MV-4-11 (cell line): ENCODE results near the gene CHM.
"Not testable (repeated sequence)": the region's sequence is repeated elsewhere in the genome, so short reads cannot be mapped to it uniquely, and the experiment has no call there.

ENCODE experiments used
- DNase-seq: peaks from one replicate; lab custom pipeline; 2025; lab: John Stamatoyannopoulos, UW

Gene CHM

DNA sequence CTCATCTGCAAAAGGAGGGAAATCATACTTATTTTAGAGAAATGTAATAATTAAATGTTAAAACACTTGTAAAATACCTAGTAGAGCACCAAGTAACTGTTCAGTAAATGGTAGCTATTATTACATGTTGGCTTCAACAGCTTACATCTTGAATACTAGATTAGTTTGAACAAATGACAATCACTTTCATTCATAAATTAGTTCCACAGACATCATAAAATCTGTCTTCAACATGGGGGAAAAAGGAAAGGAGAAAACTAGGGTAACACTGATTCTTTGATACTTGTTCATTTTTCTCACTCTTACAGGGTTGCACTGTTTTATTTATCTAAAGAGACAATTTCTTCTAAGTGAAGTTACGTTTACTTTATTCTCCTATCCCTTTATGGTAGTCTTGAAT lies 51.7 kb downstream of the CHM start:
- no peak for DNase-seq

- DNase-seq: no peak
Observed at GRCh38 chrX:85994797-85995196, 52.6 kb downstream of the CHM start.

DNA sequence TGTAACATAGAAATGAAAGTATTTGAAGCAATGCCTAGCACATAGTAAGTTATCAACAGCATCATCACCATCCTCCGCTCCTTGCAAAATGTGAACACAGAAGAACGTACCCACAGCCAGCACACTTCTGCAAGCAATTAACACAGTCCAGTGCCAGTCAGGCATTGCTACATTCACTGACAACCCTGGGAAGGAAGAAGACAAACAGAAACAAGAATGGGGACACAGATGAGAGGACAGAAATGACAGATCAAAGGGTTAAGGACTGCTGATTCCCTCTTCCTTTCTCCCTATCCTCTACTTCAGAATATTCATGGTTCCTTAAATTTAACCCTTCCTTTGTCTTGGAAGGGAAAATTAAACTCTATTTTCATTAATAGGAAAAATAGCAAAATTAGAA lies 53.1 kb downstream of the CHM start:
- no peak for DNase-seq

GRCh38 chrX:85993539-85994197 lies 53.7 kb downstream of the CHM start:
- DNase-seq: no peak

DNA sequence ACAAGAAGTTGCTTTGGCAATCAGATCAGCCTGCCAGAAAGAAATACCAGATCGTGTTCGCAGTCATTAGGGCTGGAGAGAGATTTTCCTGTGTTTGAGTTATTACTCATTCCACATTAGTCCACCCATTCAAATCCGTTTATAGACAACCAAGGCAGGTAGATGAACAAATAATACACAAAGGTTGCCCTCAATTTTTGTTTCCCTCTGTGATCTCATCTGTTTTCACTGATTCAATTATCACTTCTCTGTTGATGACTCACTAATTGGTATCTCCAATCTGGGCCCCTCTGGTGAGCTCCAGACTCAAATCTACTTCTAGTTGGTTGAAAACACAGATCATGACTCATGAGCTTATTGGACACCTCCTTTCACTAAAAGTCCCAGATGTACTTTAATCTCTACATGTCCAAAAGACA lies 54.5 kb downstream of the CHM start:
- no peak for DNase-seq

GRCh38 chrX:85988353-85988752 lies 59.0 kb downstream of the CHM start:
- DNase-seq: peak; percentile 4

GRCh38 chrX:85980286-85980685 lies 67.1 kb downstream of the CHM start:
- DNase-seq: no peak

DNA sequence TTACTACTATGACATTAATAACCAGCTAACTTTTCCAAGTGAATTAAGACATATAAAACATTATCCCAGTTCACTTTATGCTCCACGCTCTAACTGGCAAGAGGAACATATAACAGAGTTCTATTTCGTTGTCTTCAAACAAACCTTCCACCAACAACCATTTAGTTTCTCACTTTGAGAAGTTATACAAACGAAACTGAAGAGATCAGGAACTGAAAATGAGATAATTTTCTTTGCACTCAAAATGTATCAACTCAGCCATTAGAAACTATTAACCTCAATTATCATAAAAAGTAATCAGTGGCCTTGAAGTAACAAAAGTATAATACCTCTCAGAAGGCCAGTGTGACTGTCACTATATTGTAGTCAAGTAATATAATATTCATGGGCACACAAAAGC lies 70.1 kb downstream of the CHM start:
- peak; percentile 26 for DNase-seq

GRCh38 chrX:85972351-85972750 lies 75.0 kb downstream of the CHM start:
- DNase-seq: not testable (repeated sequence)

- DNase-seq: no peak
Observed at GRCh38 chrX:85964744-85965143, 82.6 kb downstream of the CHM start.

DNA sequence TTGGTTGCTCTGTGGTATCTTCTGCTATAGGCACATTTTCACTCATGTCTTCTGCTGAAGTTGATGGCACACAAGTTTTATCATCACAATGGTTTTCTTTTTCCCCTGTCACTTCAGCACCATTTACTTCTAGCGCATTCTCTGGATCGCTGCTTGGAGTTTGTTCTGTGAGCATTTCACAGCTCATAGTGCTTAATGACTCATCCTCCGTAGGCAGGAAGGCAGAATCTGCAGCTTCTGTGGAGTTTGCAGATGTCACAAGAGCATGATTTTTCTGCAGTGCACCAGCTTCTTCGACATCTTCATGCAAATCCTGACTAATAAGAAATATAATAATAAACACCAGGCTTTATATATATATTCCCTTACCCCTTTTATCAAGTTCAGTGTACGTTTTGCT lies 83.6 kb downstream of the CHM start:
- peak; percentile 6 for DNase-seq

DNA sequence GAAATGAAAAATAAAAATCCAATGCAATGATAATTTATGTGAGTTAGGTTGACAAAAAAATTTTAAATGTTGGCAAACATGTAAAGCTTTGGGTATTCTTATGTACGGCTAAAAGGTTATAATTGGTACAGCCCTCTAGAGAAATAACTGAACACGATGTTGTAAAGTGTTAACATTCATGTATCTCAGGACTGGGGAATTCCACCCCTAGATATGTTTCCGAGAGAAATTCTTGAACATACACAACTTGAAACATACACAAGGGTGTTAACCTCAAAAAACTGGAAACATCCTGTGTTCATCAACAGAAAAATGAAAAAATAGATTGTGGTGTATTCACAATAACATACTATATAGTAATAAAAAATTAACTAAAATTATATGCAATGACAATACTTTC lies 91.8 kb downstream of the CHM start:
- DNase-seq: no peak

DNA sequence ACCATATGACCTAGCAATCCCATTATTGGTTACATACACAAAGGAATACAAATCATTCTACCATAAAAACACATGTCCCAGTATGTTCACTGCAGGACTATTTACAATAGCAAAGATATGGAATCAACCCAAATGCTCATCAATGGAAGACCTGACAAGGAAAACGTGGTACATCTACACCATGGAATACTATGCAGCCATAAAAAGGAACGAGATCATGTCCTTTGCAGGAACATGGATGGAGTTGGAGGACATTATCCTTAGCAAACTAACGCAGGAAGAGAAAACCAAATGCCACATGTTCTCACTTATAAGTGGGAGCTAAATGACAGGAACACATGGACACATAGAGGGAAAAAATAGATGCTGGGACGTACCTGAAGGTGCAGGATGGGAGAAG lies 102.6 kb downstream of the CHM start:
- DNase-seq: not testable (repeated sequence)

- DNase-seq: no peak
Observed at GRCh38 chrX:85941275-85941674, 106.1 kb downstream of the CHM start.

DNA sequence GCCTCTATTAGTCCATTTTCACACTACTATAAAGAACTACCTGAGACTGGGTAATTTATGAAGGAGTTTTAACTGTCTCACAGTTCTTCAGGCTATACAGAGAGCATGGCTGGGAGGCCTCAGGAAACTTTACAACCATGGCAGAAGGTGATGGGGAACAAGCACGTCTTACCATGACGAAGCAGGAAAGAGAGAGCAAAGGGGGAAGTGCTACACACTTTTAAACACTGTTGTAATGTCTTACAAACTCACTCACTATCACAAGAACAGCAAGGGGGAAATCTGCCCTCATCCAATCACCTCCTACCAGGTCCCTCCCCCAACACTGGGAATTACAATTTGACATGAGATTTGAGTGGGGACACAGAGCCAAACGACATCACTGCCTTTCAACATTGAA lies 107.4 kb downstream of the CHM start:
- not testable (repeated sequence) for DNase-seq

- not testable (repeated sequence) for DNase-seq
Observed at GRCh38 chrX:85934399-85934798, 113.0 kb downstream of the CHM start.

DNA sequence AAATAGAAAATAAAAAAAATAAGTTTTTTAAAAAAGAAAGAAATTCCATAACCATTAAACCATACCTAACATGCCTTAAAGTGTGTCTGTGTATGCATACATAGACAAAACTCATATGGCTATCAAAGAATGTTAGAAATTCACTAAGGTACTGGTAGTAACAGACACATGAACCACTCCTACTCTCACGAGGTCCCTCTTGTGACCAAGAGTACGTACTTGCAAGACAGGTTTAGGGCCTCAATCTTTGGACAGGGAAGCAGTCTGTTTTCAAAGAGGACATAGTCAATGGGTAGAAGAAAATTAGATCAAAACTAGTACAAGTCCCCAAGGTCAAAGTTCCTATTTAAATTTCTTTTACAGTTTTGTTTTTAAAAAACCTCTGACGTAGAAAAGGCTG lies 117.3 kb downstream of the CHM start:
- no peak for DNase-seq

- DNase-seq: no peak
Observed at GRCh38 chrX:85928606-85929005, 118.8 kb downstream of the CHM start.

DNA sequence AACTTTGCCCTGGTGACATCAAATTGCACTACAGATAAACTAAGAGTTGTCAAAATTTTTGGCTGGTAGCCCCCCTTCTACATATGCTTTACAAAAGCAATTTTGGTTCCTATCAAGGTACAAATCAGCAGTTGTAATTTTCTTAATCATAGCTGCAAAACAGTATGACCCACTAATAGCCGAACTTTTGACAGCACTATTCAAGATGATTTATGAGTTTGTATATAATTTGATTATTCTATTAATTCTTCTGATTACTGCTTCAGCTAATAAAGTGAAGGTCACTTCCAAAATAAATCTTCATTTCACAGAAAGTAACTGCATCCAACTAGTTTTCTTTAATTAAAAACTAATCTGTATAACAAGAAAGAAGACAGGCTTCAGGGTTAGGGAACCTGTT lies 119.6 kb downstream of the CHM start:
- DNase-seq: no peak

- DNase-seq: peak; percentile 45
Observed at GRCh38 chrX:85922821-85923220, 124.5 kb downstream of the CHM start.

DNA sequence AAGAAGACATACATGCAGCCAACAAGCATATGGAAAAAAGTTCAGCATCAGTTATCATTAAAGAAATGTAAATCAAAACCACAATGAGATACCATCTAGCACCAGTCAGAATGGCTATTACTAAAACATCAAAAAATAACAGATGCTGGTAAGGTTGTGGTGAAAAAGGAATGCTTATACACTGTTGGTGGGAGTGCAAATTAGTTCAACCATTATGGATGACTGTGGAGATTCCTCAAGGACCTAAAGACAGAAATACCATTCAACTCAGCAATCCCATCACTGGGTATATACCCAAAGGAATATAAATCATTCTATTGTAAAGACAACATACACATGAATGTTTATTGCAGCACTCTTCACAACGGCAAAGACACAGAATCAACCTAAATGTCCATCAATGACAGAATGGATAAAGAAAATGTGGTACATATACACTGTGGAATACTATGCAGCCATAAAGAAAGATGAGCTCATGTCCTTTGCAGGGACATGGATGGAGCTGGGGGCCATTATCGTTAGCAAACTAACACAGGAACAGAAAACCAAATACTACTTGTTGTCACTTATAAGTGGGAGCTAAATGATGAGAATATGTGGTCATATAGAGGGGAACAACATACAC lies 130.6 kb downstream of the CHM start:
- not testable (repeated sequence) for DNase-seq

- DNase-seq: no peak
Observed at GRCh38 chrX:85914431-85914830, 132.9 kb downstream of the CHM start.

- DNase-seq: no peak
Observed at GRCh38 chrX:85907316-85907715, 140.0 kb downstream of the CHM start.

- no peak for DNase-seq
Observed at GRCh38 chrX:85906399-85906798, 141.0 kb downstream of the CHM start.
